T-helper 1 cell treated with Interleukin-12 subunit alpha and Interleukin-12 subunit beta and Interleukin-4 antibody, amounts not matched to agents 30 μg/mL and 1 μg/mL, for 36 hours (primary cell): ENCODE measurements around the gene NELL1.

Experiments used
- H3K27ac Mint-ChIP-seq: one replicate; pipeline ENCODE4 v1.8.0; 2021; ENCODE audit warnings: mild to moderate bottlenecking, mixed read lengths
- H3K27me3 Mint-ChIP-seq: one replicate; pipeline ENCODE4 v1.8.0; 2021; ENCODE audit warnings: low read depth, mixed read lengths
- H3K36me3 Mint-ChIP-seq: one replicate; pipeline ENCODE4 v1.8.0; 2021; ENCODE audit warnings: low read depth, mixed read lengths
- H3K4me1 Mint-ChIP-seq: one replicate; pipeline ENCODE4 v1.8.0; 2021; ENCODE audit warnings: low read depth, mixed read lengths
- H3K4me3 Mint-ChIP-seq: one replicate; pipeline ENCODE4 v1.8.0; 2021; ENCODE audit warnings: mild to moderate bottlenecking, moderate library complexity, mixed read lengths
- H3K9me3 Mint-ChIP-seq: one replicate; pipeline ENCODE4 v1.8.0; 2021; ENCODE audit warnings: mixed read lengths

The NELL1 gene

DNA sequence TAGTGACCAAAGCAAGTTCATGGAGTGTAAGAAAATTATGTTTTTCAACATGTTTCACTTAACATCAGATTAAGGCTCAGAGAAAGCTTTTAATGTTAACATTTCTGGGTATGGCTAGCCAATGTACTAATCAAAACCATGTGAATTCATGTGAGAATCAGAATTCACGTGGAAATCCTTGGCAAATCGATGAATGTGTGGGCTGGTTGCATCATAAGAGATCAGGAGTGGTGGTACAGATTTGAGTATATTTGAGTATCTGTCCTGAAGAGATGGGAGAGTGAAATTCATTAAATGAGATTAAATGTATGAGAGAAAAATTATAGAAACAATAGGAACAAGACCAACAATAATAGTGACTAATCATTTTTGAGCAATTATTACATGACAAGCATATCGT lies 884.9 kb downstream of the NELL1 start:
- no peak overlapping the region for H3K4me3 Mint-ChIP-seq
- no peaks in the 10 kb centered on the region for H3K9me3 Mint-ChIP-seq
- H3K27me3 Mint-ChIP-seq = no peaks in the 10 kb centered on the region
- H3K27ac Mint-ChIP-seq = no peak overlapping the region
- no peaks in the 10 kb centered on the region for H3K36me3 Mint-ChIP-seq
- no peaks in the 10 kb centered on the region for H3K4me1 Mint-ChIP-seq

GRCh38 chr11:21556926-21557325 lies 887.5 kb downstream of the NELL1 start:
- no peaks in the 10 kb centered on the region for H3K36me3 Mint-ChIP-seq
- H3K27me3 Mint-ChIP-seq = no peaks in the 10 kb centered on the region
- H3K4me1 Mint-ChIP-seq = no peaks in the 10 kb centered on the region
- no peak overlapping the region for H3K4me3 Mint-ChIP-seq
- no peaks in the 10 kb centered on the region for H3K9me3 Mint-ChIP-seq
- H3K27ac Mint-ChIP-seq = no peak overlapping the region

DNA sequence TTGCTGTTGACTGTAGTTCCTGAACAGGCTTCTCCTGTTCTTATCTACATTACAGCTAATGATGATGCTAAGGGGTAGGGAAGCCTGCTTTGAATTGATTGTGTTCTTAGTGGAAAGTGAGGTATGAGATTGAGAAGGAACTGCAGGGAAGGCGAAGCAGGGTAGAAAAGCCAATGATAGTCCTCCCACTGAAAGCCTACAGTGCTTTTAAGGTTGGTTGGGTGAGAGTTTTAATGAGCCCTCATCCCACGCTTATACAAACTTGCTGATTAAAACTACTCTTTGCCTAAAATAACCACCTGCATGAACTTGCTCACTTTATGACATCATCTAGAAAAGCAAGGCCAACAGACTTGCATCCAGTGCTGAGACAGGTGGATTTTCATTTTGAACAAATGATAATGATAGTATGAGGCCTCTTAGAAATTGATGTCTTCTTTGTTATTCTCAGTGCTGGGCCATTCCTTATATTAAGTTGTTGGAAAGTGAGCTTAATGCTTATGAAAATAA lies 891.1 kb downstream of the NELL1 start:
- no peak overlapping the region for H3K27ac Mint-ChIP-seq
- H3K4me3 Mint-ChIP-seq = no peak overlapping the region
- H3K4me1 Mint-ChIP-seq = no peaks in the 10 kb centered on the region
- H3K27me3 Mint-ChIP-seq = no peaks in the 10 kb centered on the region
- no peaks in the 10 kb centered on the region for H3K9me3 Mint-ChIP-seq
- no peaks in the 10 kb centered on the region for H3K36me3 Mint-ChIP-seq

- no peaks in the 10 kb centered on the region for H3K36me3 Mint-ChIP-seq
- H3K27ac Mint-ChIP-seq = no peak overlapping the region
- H3K4me3 Mint-ChIP-seq = no peak overlapping the region
- no peaks in the 10 kb centered on the region for H3K27me3 Mint-ChIP-seq
- H3K9me3 Mint-ChIP-seq = no peaks in the 10 kb centered on the region
- H3K4me1 Mint-ChIP-seq = no peaks in the 10 kb centered on the region
Measured at GRCh38 chr11:21561581-21561980, 892.2 kb downstream of the NELL1 start.

- H3K27ac Mint-ChIP-seq = no peak overlapping the region
- no peak overlapping the region for H3K4me3 Mint-ChIP-seq
- H3K36me3 Mint-ChIP-seq = no peaks in the 10 kb centered on the region
- no peaks in the 10 kb centered on the region for H3K4me1 Mint-ChIP-seq
- no peaks in the 10 kb centered on the region for H3K27me3 Mint-ChIP-seq
- no peaks in the 10 kb centered on the region for H3K9me3 Mint-ChIP-seq
Measured at GRCh38 chr11:21564095-21564494, 894.7 kb downstream of the NELL1 start.

DNA sequence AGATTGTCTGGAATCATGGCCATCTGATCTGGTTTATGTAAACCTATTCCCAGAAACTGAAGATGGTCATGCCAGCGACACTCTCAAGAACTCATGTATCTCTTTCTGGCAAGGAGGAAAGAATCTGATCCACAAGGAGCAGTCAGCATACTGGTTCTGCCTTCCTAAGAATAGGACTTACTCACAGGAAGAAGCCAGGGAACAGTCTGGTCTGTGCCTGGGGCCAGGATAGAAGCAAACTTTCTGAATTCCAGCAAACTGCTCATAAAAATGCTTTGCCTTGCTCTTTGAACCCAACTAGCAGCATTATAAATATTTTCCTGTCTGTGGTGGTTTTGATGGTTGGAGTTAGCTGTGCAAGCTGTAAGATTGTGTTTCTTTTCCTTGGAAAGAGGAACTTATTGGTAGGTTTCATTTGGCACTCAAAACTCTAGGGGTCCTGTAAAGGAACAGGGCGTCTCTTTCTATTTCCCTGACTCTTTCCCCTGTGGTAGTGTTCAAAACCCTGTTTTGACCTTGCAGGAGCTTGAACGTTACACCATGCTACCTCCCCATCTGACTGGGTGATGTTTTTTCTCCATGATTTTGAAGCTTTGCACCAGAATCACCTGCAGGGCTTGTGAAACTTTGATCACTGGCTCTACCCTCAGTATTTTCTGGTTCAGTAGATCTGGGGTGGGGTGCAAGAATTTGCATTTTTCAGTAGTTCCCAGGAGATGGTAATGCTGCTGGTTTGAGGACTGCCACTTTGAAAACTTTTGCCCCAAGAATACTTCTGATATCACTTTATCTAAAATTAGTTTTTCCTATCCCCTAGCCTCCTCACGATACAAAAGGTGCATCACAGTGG lies 895.7 kb downstream of the NELL1 start:
- H3K27me3 Mint-ChIP-seq = no peaks in the 10 kb centered on the region
- H3K4me3 Mint-ChIP-seq = no peak overlapping the region
- H3K4me1 Mint-ChIP-seq = no peaks in the 10 kb centered on the region
- H3K9me3 Mint-ChIP-seq = no peaks in the 10 kb centered on the region
- H3K36me3 Mint-ChIP-seq = no peaks in the 10 kb centered on the region
- no peak overlapping the region for H3K27ac Mint-ChIP-seq

DNA sequence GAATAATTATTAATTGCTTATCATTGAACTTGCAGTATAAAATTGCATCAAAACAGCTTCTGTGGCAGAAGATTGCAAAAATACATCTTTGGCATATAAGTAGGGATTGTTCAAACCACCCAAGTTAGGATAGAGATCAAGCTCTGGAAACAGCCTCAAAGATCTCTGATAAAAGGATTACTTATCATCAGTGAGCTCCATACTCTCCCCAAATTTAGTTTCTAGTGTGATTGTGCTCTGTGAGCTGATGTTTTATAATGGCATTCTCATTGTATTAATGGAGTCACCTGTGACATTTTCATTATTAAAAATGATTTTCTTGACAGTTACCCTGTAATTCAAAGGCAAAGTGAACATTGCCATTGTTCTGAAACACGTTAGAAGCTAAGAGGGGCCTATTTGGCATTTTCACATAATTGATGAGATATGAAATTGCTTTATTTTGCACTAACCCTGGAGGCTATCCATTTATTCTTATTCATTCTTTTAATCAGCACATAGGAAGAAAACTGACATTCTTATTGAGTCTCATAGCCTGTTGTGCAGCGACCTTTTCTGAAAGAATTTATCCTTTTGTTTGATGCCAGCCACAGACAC lies 897.2 kb downstream of the NELL1 start:
- H3K9me3 Mint-ChIP-seq = no peaks in the 10 kb centered on the region
- H3K4me1 Mint-ChIP-seq = no peaks in the 10 kb centered on the region
- no peak overlapping the region for H3K27ac Mint-ChIP-seq
- no peaks in the 10 kb centered on the region for H3K36me3 Mint-ChIP-seq
- no peaks in the 10 kb centered on the region for H3K27me3 Mint-ChIP-seq
- H3K4me3 Mint-ChIP-seq = no peak overlapping the region

- no peaks in the 10 kb centered on the region for H3K27me3 Mint-ChIP-seq
- no peak overlapping the region for H3K27ac Mint-ChIP-seq
- H3K4me1 Mint-ChIP-seq = no peaks in the 10 kb centered on the region
- H3K4me3 Mint-ChIP-seq = no peak overlapping the region
- no peaks in the 10 kb centered on the region for H3K36me3 Mint-ChIP-seq
- no peaks in the 10 kb centered on the region for H3K9me3 Mint-ChIP-seq
Measured at GRCh38 chr11:21567645-21568290, 898.4 kb downstream of the NELL1 start.

GRCh38 chr11:21572210-21572609 lies 902.8 kb downstream of the NELL1 start:
- Mint-ChIP-seq H3K27ac (no peak overlapping the region), H3K36me3 (no peaks in the 10 kb centered on the region), H3K9me3 (no peaks in the 10 kb centered on the region), H3K4me1 (no peaks in the 10 kb centered on the region), H3K4me3 (no peak overlapping the region), H3K27me3 (no peaks in the 10 kb centered on the region)

DNA sequence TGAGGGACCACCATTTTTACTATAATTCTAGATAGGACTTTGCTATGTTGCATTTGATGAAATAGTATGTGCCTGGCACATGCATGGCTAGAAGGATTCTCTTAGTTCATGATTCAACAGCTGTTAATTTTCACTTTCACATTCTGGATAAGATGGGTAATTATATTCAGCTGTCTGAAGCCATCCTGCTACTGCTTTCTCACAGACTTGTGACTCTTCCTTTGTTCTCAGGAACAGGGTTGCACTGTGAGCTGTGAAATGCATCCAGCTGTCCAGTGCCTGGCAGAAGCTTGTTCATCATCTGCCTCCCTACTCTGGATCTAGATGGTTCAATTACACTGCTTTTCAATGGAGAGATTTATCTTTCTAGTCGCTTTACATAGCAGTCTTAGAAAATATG lies 913.4 kb downstream of the NELL1 start:
- Mint-ChIP-seq H3K9me3 (no peaks in the 10 kb centered on the region), H3K27me3 (no peaks in the 10 kb centered on the region), H3K36me3 (no peaks in the 10 kb centered on the region), H3K4me3 (no peak overlapping the region), H3K4me1 (no peaks in the 10 kb centered on the region), H3K27ac (no peak overlapping the region)

GRCh38 chr11:21588754-21589153 lies 919.4 kb downstream of the NELL1 start:
- Mint-ChIP-seq H3K9me3 (peaks cover 11% of the 10 kb centered on the region), H3K27me3 (no peaks in the 10 kb centered on the region), H3K4me3 (no peak overlapping the region), H3K27ac (no peak overlapping the region), H3K36me3 (no peaks in the 10 kb centered on the region), H3K4me1 (no peaks in the 10 kb centered on the region)

GRCh38 chr11:21602699-21603098 lies 933.3 kb downstream of the NELL1 start:
- Mint-ChIP-seq H3K4me3 (no peak overlapping the region), H3K9me3 (peaks cover 4% of the 10 kb centered on the region), H3K27me3 (no peaks in the 10 kb centered on the region), H3K27ac (no peak overlapping the region), H3K36me3 (no peaks in the 10 kb centered on the region), H3K4me1 (no peaks in the 10 kb centered on the region)

- H3K36me3 Mint-ChIP-seq = no peaks in the 10 kb centered on the region
- H3K9me3 Mint-ChIP-seq = peaks cover 3% of the 10 kb centered on the region
- H3K27ac Mint-ChIP-seq = no peak overlapping the region
- no peak overlapping the region for H3K4me3 Mint-ChIP-seq
- no peaks in the 10 kb centered on the region for H3K4me1 Mint-ChIP-seq
- no peaks in the 10 kb centered on the region for H3K27me3 Mint-ChIP-seq
Measured at GRCh38 chr11:21603886-21604285, 934.5 kb downstream of the NELL1 start.

DNA sequence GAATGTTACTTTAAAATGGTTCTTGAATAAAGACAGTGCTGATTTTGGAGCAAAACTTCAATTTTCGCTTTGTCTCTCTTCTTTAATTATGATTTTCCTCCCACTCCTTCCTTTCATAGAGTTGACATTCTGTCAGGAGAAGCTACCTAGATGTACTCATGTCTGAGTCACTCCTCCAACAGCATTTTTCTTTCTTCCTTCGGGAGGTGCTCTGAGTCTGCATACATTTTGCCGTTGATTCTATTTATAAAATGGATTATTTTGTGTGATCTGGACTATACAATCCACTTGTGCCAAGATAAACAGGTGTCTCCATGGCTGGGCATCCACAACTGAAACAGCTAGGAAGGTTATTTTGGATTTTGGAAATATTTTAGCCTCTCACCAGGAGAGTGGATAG lies 935.2 kb downstream of the NELL1 start:
- peaks cover 3% of the 10 kb centered on the region for H3K9me3 Mint-ChIP-seq
- no peaks in the 10 kb centered on the region for H3K27me3 Mint-ChIP-seq
- H3K27ac Mint-ChIP-seq = no peak overlapping the region
- H3K4me3 Mint-ChIP-seq = no peak overlapping the region
- H3K36me3 Mint-ChIP-seq = no peaks in the 10 kb centered on the region
- no peaks in the 10 kb centered on the region for H3K4me1 Mint-ChIP-seq

DNA sequence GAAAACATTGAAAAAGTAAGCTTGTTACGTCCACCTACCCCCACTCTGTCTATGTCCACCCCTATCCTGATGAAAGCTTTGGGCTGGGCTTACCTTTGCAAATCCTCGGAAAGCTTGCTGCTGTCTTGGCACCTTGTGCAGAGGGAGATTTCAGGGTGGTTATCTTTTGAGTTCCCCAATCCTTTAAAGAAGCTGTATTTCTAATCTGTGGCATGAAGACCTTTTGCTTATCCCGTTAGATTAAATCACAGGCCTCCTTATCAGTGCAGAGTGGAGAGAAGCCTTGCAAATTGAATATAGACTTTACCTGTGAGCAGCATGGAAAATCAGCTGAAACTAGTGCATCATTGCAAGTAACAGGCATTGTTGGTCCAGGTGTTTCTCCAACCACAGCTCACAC lies 942.9 kb downstream of the NELL1 start:
- no peak overlapping the region for H3K4me3 Mint-ChIP-seq
- H3K4me1 Mint-ChIP-seq = no peaks in the 10 kb centered on the region
- H3K27me3 Mint-ChIP-seq = no peaks in the 10 kb centered on the region
- no peak overlapping the region for H3K27ac Mint-ChIP-seq
- H3K36me3 Mint-ChIP-seq = no peaks in the 10 kb centered on the region
- H3K9me3 Mint-ChIP-seq = peaks cover 3% of the 10 kb centered on the region
